OCI-LY7 (cell line): Measurements from ENCODE around the gene CD8B. TPM values are rescaled to one million over a fixed set of nuclear protein-coding genes. Genes with fewer than 3 reads are reported as not detected.

Source experiments
- BruUV-seq: library from RNA; stranded (reverse); fragments of 400-500 nt; replicated peaks from 2 replicates; lab custom pipeline; 2021; lab: Mats Ljungman, UMichigan
- CTCF ChIA-PET: fragments of 300-600 bp; sonication (Branson Sonifier 250); formaldehyde crosslinking; loops from one replicate; lab custom pipeline; 2022; ENCODE audit warnings: antibody characterized with exemption; ENCODE audit not compliant: unreplicated experiment; lab: Charles Lee
- POLR2A ChIA-PET: fragments of 300-600 bp; sonication (Branson Sonifier 250); formaldehyde crosslinking; loops from one replicate; lab custom pipeline; 2022; ENCODE audit warnings: antibody characterized with exemption; lab: Charles Lee
- DNase-seq: peaks from one replicate; pipeline ENCODE4 v3.0.0-alpha.2; 2015; ENCODE audit warnings: low spot score
- H2AFZ ChIP-seq: fragments of 200-600 bp; sonication (generic), shearing (Covaris generic); 2 replicates; pipeline ENCODE4 v1.6.1; 2014; ENCODE audit warnings: mild to moderate bottlenecking, antibody characterized with exemption, low read length, moderate library complexity
- H3K27ac ChIP-seq: fragments of 200-600 bp; sonication (generic); 2 replicates; pipeline ENCODE4 v1.5.1; 2014; ENCODE audit warnings: mixed run types, low read depth, mild to moderate bottlenecking, moderate library complexity, low read length, inconsistent platforms; ENCODE audit not compliant: poor library complexity, severe bottlenecking
- H3K36me3 ChIP-seq: fragments of 200-600 bp; sonication (generic); 2 replicates; pipeline ENCODE4 v1.6.1; 2014; ENCODE audit warnings: mild to moderate bottlenecking, antibody characterized with exemption, low read length, moderate library complexity, mixed read lengths; ENCODE audit not compliant: insufficient read depth
- H3K4me1 ChIP-seq: fragments of 200-600 bp; sonication (generic); 2 replicates; pipeline ENCODE4 v1.5.1; 2014; ENCODE audit warnings: mild to moderate bottlenecking, low read length; ENCODE audit not compliant: insufficient read depth, poor library complexity, severe bottlenecking
- H3K4me2 ChIP-seq: fragments of 200-600 bp; sonication (generic); 2 replicates; pipeline ENCODE4 v1.6.1; 2014; ENCODE audit warnings: mild to moderate bottlenecking, low read length
- H3K4me3 ChIP-seq: fragments of 200-600 bp; sonication (generic); 2 replicates; pipeline ENCODE4 v1.5.1; 2014; ENCODE audit warnings: mild to moderate bottlenecking, low read depth, low read length; ENCODE audit not compliant: poor library complexity, severe bottlenecking
- H3K79me2 ChIP-seq: fragments of 200-600 bp; sonication (generic); 2 replicates; pipeline ENCODE4 v1.6.1; 2016; ENCODE audit warnings: low read depth, mild to moderate bottlenecking, low read length, moderate library complexity, mixed read lengths; ENCODE audit not compliant: insufficient read depth
- H3K9me2 ChIP-seq: fragments of 200-600 bp; sonication (generic); 2 replicates; pipeline ENCODE4 v1.6.1; 2016; ENCODE audit warnings: mild to moderate bottlenecking, low read length, mixed read lengths; ENCODE audit not compliant: insufficient read depth
- H3K9me3 ChIP-seq: fragments of 200-600 bp; sonication (generic); 2 replicates; pipeline ENCODE4 v1.6.1; 2014; ENCODE audit warnings: mild to moderate bottlenecking, mixed run types, low read length, mixed read lengths
- H4K20me1 ChIP-seq: fragments of 200-600 bp; sonication (generic); 2 replicates; pipeline ENCODE4 v1.6.1; 2014; ENCODE audit warnings: mild to moderate bottlenecking, antibody characterized with exemption, low read length, moderate library complexity, mixed read lengths; ENCODE audit not compliant: insufficient read depth
- CTCF ChIP-seq: fragments of 200-600 bp; sonication (generic); conservative IDR thresholded peaks from 2 replicates; pipeline ENCODE4 v1.5.1; 2014; ENCODE audit warnings: mild to moderate bottlenecking, antibody characterized with exemption, low read length, moderate library complexity, mixed read lengths
- EZH2phosphoT487 ChIP-seq: fragments of 200-600 bp; sonication (generic); IDR thresholded peaks from 2 replicates; pipeline ENCODE4 v1.6.1; 2018; ENCODE audit warnings: low read depth, borderline replicate concordance, mild to moderate bottlenecking, mixed run types, antibody characterized with exemption, low read length, moderate library complexity, mixed read lengths
- intact Hi-C: fragments of 100-400 bp; cut with micrococcal nuclease; formaldehyde crosslinking; loops from one replicate; pipeline ENCODE4 v1.10.0; 2022; ENCODE audit not compliant: unreplicated experiment
- total RNA-seq, 2 experiments: library from RNA; depleted of rRNA in 1 of 2; stranded (reverse); fragments of >200 nt in 1 of 2; shearing (Covaris generic) in 1 of 2; gene quantifications; 2 replicates each; pipeline ENCODE4 v1.2.3, GENCODE V29; 2014 to 2022

CD8B gene
- total RNA-seq, 2 experiments from 2014 or later: not detected

GRCh38 chr2:86785456-86785855 is 76.2 kb downstream of the CD8B start:
- no peak for DNase-seq

GRCh38 chr2:86783615-86784339 is 77.9 kb downstream of the CD8B start:
- ChIA-PET POLR2A (interaction anchor here (0.8 kb wide), 1 partner anchor 970 kb away, joined by 3 read pairs; no protein-coding TSS in a partner anchor), CTCF (no interaction called here)
- TF ChIP-seq EZH2phosphoT487 (no peak), CTCF (no peak)
- Histone ChIP-seq H2AFZ (no peak overlapping the region), H3K9me3 (no peaks in the 10 kb centered on the region), H3K36me3 (no peaks in the 10 kb centered on the region), H3K4me3 (no peak overlapping the region), H3K4me2 (no peak overlapping the region), H3K4me1 (no peaks in the 10 kb centered on the region), H4K20me1 (no peaks in the 10 kb centered on the region), H3K27ac (no peak overlapping the region), H3K9me2 (no peaks in the 10 kb centered on the region), H3K79me2 (no peaks in the 10 kb centered on the region)
- no TSS peak for BruUV-seq
- DNase-seq: no peak
- intact Hi-C loops: no loop called here

More at GRCh38 chr2:86785456-86785855, 76.2 kb downstream of the CD8B start:
- Histone ChIP-seq H3K4me2 (no peak overlapping the region), H2AFZ (no peak overlapping the region), H4K20me1 (no peaks in the 10 kb centered on the region), H3K9me2 (no peaks in the 10 kb centered on the region), H3K4me1 (no peaks in the 10 kb centered on the region), H3K79me2 (no peaks in the 10 kb centered on the region), H3K9me3 (no peaks in the 10 kb centered on the region), H3K36me3 (no peaks in the 10 kb centered on the region), H3K27ac (no peak overlapping the region), H3K4me3 (no peak overlapping the region)
- no TSS peak for BruUV-seq
- TF ChIP-seq EZH2phosphoT487 (no peak), CTCF (no peak)
- ChIA-PET POLR2A (no interaction called here), CTCF (no interaction called here)
- intact Hi-C loops: no loop called here

GRCh38 chr2:86782748-86783147 is 78.9 kb downstream of the CD8B start:
- no peak for TF ChIP-seq CTCF
- no peak for TF ChIP-seq EZH2phosphoT487
- ChIA-PET POLR2A (no interaction called here), CTCF (no interaction called here)

More at GRCh38 chr2:86782748-86783147, 78.9 kb downstream of the CD8B start:
- no peaks in the 10 kb centered on the region for H4K20me1 ChIP-seq
- H3K9me3 ChIP-seq: no peaks in the 10 kb centered on the region
- H3K36me3 ChIP-seq: no peaks in the 10 kb centered on the region
- intact Hi-C loops: no loop called here
- no peak overlapping the region for H3K27ac ChIP-seq
- H2AFZ ChIP-seq: no peak overlapping the region
- H3K4me1 ChIP-seq: no peaks in the 10 kb centered on the region
- H3K4me2 ChIP-seq: no peak overlapping the region
- no peaks in the 10 kb centered on the region for H3K79me2 ChIP-seq
- no peaks in the 10 kb centered on the region for H3K9me2 ChIP-seq
- no peak for DNase-seq
- BruUV-seq: no TSS peak
- H3K4me3 ChIP-seq: no peak overlapping the region
